ENCODE data around the gene OR4Q3. TPM values are rescaled to one million over a fixed set of nuclear protein-coding genes. Genes with fewer than 3 reads are reported as not detected.
"Not testable (repeated sequence)": the region's sequence is repeated elsewhere in the genome, so short reads cannot be mapped to it uniquely, and the experiment has no call there.

Gene OR4Q3
- total RNA-seq: not detected
- long read RNA-seq: 0 reads

DNA sequence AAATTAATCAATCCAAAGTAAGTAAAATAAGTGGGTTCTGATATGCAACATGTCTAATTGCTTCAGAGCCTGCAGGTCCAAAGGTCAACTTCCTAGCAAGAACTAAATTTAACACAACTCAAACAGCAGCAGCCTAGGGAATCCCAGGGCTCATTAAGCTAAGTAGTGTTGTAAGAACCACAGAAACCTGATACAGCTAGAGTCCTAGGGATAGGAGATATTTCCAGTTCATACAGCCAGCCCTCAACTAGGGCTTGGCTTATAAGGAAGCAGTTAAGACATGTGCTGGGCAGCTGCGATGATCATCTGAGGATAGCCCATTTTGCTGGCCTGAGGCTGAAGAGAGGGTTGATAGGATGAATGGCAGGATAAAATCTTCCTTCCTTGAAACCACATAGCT lies at the start of gene OR4Q3:
TSS of gene OR4Q3 (plus strand) at position 316 of the 400 bp plus-strand sequence.
- intact Hi-C loops (cut with DNase I): no loop called here
- ATAC-seq (no peak), DNase-seq (ENCODE audit: missing footprints) (no peak)

DNA sequence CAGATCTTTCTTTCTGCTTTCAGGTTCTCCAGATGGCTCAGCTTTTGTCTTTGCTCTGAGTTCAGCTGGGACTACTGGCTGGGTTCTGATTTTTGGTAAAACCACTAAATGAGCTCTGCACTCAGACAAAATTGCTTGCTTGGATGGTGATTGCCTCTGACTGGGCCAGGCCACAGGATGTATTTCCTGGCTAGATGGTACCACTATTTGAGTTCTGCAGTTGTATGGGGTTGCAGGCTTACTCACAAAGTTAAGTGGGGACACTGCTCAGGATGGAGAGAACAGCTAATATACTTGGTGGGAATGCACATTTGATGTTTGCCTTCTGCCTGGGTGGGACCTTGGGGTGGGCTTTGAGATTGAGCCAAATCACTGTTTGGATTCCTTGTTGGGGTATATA lies 14.0 kb upstream of the OR4Q3 start:
- no peak for ATAC-seq
- intact Hi-C loops (cut with DNase I): no loop called here
- DNase-seq (ENCODE audit: missing footprints): no peak

DNA sequence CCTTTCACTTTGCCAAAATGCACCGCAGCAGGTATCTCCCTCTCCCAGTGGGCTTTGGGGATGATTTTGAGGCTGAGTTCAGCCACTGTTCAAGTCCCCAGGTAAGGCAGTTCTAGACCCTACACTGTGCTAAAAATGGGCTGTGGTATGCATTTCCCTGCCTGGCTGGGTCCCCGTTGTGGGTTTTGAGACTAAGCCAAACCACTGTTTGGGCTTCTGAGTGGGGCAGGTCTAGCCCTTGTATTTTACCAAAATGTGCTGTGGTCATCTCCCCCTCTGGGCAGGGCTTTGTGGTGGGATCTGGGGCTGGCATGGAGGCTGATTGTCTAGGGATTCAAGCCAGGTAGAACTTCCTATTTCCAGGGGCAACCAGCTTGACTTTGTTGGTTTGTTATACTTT lies 13.6 kb upstream of the OR4Q3 start:
- intact Hi-C loops (cut with DNase I): no loop called here
- DNase-seq (ENCODE audit: missing footprints): no peak
- ATAC-seq: no peak

DNA sequence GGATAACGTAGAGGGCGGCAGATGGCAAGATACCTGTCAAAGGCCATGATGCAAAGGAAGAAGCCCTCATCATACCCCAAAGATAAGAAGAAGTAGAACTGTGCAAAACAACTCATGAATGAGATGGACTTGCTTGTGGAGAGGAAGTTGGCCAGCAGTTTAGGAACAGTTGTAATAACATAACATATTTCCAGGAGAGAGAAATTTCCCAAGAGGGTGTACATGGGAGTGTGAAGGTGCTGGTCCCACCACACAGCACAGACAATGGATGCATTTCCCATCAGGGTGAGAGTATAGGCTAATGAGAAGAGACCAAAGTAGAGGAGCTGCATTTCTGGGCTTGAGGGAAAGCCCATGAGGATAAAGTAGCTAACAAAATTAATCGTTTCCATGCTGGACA lies 9.5 kb upstream of the OR4Q3 start:
- intact Hi-C loops (cut with DNase I); ATAC-seq; DNase-seq (ENCODE audit: missing footprints): not testable (repeated sequence)

DNA sequence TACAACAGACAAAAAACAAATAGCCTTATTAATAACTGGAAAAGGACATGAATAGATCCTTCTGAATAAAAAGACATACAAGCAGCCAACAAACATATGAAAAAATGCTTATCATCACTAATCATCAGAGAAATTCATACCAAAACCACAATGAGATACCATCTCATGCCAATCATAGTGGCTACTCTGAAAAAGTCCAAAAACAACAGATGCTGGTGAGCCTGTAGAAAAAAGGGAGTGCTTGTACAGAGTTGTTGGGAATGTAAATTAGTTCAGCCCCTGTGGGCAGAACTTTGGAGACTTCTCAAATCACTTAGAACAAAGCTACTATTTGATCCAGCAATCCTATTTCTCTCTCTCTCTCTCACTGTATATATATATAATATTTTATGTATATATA lies 8.9 kb downstream of the OR4Q3 start:
- DNase-seq (ENCODE audit: missing footprints); ATAC-seq; intact Hi-C loops (cut with DNase I): not testable (repeated sequence)

DNA sequence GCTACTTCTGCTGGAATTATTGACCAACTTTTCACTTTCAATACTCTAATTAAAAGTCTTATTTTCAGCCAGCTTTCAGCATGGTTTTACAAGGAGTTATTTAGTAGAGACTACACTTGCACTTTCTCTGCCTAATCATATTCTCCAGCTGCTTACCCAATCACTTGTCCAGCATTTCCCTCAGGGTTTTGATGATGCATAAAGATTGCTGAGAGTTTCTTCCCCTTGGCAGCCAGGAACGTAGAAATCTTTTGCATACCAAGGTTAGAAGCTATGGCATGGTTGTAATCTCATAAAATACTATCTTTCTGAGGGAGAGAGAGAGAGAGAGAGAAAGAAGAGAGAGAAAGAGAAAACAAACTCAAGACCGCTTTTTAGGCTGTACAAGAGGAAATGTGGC lies 10.8 kb downstream of the OR4Q3 start:
- intact Hi-C loops (cut with DNase I): no loop called here
- DNase-seq (ENCODE audit: missing footprints) (no peak), ATAC-seq (no peak)

DNA sequence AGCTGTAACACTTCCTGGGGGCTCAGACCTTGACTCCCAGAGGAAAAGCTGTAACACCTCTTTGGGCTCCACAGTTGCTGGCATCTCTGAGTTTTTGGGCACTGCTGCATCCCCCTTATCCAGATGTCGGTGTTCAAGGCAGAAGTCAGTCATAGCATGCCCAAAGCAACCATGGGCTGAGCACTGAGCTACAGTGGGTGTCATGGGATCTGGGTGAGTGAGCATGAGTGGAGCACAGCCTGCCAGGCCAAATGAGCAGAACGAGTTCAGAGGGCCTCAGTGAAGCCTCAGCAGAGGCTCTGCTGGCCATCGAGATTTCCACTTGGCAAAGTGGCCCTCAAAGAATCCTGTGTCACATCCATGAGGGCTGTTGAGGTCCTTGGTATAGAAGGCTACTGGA lies 28.1 kb downstream of the OR4Q3 start:
- ATAC-seq; DNase-seq (ENCODE audit: missing footprints): not testable (repeated sequence)

DNA sequence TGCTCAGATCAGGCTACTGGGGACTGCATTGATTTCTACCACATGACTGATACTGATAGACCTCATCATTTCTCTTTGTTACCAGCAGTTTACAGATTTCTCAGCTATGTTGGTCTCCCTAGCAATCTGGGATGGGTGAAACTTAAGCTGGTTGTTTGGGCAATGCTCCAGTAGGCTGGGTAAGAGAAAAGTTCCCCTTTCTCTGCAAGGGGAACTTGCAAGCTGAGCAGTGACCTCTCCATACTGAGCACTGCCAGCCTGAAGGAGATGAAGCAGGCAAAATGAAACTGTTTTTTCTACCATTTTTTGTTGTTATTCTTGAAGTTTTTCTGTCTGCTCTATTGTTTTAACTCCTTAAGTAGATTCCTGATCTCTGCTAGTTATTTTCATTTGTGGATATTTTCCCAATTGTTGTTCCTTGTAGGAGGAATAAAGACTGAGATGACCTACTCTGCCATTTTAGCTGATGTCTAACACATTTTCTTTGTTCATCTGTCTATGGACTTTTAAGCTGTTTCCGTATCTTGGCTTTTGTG lies 28.6 kb downstream of the OR4Q3 start:
- intact Hi-C loops (cut with DNase I): no loop called here
- ATAC-seq (peak; percentile 62), DNase-seq (ENCODE audit: missing footprints) (no peak)

More for the DNA sequence above, 28.1 kb downstream of the OR4Q3 start:
- intact Hi-C loops (cut with DNase I): not testable (repeated sequence)

DNA sequence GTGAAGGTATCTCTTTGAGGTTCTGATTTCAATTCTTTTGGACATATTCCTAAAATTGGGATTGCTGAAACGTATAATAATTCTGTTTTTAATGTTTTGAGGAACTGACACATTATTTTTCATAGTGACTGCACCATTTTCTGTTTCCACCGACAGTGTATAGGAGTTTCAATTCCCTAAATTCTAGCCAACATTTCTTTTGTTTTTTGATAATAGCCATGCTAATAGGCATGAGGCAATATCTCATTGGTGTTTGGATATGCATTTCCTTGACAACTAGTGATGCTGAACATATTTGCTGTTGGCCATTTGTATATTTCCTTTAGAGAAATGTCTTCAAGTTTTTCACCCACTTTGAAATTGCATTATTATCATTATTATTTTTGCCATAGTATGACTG lies 29.1 kb downstream of the OR4Q3 start:
- DNase-seq (ENCODE audit: missing footprints); intact Hi-C loops (cut with DNase I): not testable (repeated sequence)
- ATAC-seq: peak; percentile 72

DNA sequence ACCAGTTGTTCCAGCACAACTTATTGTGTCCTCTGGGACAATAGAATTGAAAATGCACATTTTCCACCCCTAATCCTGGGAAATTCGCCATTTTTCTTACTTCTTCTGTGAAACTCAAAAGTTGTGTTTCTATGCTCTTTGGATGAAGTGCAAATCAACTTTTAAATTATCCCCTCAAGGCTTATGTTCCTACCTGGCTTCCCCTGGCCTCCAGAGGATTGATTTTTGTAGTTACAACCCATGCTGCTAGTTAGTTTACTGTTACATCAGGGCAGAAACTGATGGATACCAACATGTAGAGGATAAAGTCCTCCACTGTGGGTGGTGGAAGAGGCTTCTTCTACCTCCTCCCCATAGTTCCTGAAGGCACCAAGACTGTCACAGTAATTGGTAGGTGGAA lies 29.8 kb downstream of the OR4Q3 start, which contains the start of gene OR4M1:
TSS of gene OR4M1 (plus strand) at position 301 of the 400 bp plus-strand sequence. CDS start 6,819 bp downstream, outside the sequence.
- intact Hi-C loops (cut with DNase I); DNase-seq (ENCODE audit: missing footprints); ATAC-seq: not testable (repeated sequence)

DNA sequence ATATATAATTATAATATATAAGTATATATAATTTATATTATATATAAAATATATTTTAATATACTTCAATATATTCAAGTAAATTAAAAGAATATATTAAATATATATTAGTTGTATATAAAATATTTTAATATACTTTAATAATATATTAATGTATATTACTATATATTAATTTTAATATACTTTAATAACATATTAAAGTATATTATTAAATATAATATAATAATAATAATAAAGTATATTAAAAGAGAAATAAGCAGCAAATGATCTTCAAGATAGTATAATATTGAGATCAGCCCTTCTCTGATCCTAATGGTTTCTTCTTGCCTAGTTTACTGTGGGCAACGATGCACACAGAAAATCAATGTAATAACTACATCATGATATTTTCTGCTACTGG lies 32.2 kb downstream of the OR4Q3 start:
- intact Hi-C loops (cut with DNase I): no loop called here
- ATAC-seq (no peak), DNase-seq (ENCODE audit: missing footprints) (no peak)

DNA sequence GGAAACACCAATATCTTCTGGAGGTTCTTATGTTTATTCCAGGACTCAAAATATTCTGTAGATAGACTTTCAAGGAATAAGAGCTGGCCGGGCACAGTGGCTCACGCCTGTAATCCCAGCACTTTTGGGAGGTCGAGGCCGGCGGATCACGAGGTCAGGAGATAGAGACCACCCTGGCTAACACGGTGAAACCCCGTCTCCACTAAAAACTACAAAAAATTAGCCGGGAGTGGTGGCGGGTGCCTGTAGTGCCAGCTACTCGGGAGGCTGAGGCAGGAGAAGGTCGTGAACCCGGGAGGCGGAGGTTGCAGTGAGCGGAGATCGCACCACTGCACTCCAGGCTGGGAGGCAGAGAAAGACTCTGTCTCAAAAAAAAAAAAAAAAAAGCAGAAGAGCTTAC lies 42.5 kb downstream of the OR4Q3 start:
- ATAC-seq; intact Hi-C loops (cut with DNase I): not testable (repeated sequence)
- peak; percentile 49 for DNase-seq (ENCODE audit: missing footprints)

DNA sequence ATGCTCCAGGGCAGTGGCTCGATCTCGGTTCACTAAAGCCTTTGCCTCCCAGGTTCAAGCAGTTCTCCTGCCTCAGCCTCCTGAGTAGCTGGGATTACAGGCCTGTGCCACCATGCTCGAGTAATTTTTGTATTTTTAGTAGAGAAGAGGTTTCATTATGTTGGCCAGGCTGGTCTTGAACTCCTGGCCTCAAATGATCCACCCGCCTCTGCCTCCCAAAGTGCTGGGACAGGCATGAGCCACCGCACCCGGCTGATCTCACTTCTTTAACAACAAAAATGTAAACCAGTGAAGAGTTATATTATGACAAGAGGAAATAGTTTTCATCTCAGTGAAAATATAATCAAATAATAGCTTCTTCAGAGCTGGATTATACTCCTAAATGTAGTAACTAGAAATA lies 43.9 kb downstream of the OR4Q3 start:
- ATAC-seq; intact Hi-C loops (cut with DNase I): not testable (repeated sequence)

DNA sequence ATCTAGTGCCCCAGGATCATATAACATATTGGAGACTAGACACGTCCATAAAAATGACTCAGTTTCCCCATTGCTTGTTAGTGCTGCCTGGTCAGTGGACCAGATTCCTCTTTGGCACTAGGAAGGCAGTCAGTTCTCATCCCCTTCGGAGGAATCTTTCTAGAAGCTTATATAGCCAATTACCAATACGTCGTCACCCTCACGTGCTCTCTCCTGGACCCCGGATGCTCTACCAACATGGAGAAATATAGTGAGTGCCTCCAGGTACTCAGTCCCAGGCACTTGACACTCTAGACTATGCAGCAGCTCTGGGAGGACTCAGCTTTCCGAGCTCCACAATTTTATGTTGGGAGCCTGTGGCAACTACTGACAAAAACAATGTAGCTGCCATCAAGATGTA lies 44.8 kb downstream of the OR4Q3 start:
- not testable (repeated sequence) for ATAC-seq

More for the DNA sequence above, 43.9 kb downstream of the OR4Q3 start:
- DNase-seq (ENCODE audit: missing footprints): peak; percentile 59

DNA sequence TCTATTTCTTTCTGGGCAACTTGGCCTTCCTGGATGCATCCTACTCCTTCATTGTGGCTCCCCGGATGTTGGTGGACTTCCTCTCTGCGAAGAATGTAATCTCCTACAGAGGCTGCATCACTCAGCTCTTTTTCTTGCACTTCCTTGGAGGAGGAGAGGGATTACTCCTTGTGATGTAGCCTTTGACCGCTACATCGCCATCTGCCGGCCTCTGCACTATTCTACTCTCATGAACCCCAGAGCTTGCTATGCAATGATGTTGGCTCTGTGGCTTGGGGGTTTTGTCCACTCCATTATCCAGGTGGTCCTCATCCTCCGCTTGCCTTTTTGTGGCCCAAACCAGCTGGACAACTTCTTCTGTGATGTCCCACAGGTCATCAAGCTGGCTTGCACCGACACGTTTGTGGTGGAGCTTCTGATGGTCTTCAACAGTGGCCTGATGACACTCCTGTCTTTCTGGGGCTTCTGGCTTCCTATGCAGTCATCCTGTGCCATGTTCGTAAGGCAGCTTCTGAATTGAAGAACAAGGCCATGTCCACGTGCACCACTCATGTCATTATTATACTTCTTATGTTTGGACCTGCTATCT lies 53.2 kb downstream of the OR4Q3 start:
- DNase-seq (ENCODE audit: missing footprints); ATAC-seq; intact Hi-C loops (cut with DNase I): not testable (repeated sequence)

More for the DNA sequence above, 44.8 kb downstream of the OR4Q3 start:
- DNase-seq (ENCODE audit: missing footprints); intact Hi-C loops (cut with DNase I): not testable (repeated sequence)

Other genes starting within 250 kb of the OR4Q3 start
- gene OR11H2, start 29.7 kb upstream of the OR4Q3 start, total RNA-seq: not detected
- gene OR4M1, start 29.9 kb downstream of the OR4Q3 start, total RNA-seq: not detected
- gene OR4N2, start 60.2 kb downstream of the OR4Q3 start, total RNA-seq: not detected
- not detected for gene OR4K2, start 131.6 kb downstream of the OR4Q3 start, total RNA-seq
- not detected for gene OR4K5, start 177.0 kb downstream of the OR4Q3 start, total RNA-seq
- gene OR4K1, start 187.3 kb downstream of the OR4Q3 start, total RNA-seq: not detected
- not detected for gene OR4K15, start 232.0 kb downstream of the OR4Q3 start, total RNA-seq

All from Right ventricle myocardium inferior (tissue), 1 donor.